PFSK-1 (cell line): ENCODE results near the gene AVPR1B.

ENCODE experiments used
- POLR2AphosphoS5 ChIP-seq: IDR thresholded peaks from 2 replicates; pipeline ENCODE4 v1.6.1; 2012; ENCODE audit warnings: low read depth, mild to moderate bottlenecking, control low read depth, low read length, moderate library complexity
- TF ChIP-seq, protein P1 (sequence below), 2 experiments: IDR thresholded peaks; 2 replicates each; pipeline versions ENCODE4 v1.6.1 to v1.8.0; 2011 to 2012; ENCODE audit warnings: low read depth in 2 of 2, low read length in 2 of 2, control low read depth in 1 of 2, inconsistent platforms in 1 of 2, mild to moderate bottlenecking in 1 of 2, moderate library complexity in 1 of 2; ENCODE audit not compliant: insufficient read depth in 1 of 2

DNA sequence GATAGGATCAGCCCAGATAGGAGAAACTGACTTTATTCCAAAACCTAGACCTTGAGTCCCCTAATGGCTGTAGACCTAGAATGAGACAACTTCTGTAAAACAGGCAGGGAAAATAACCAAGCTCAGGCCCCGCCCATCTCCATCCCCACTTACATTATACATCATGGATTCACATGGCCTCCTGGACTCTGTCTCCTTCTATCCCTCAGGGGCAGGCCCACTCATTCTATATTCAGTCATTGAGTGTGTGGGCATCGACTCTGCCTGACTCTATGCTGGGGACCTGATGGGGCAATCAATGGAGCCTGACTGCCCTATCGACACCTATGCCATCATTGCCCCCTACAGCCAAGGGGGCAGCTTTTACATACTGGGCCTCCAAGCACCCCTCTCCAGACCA lies 6.4 kb downstream of the AVPR1B start:
- TF ChIP-seq, protein P1, sequence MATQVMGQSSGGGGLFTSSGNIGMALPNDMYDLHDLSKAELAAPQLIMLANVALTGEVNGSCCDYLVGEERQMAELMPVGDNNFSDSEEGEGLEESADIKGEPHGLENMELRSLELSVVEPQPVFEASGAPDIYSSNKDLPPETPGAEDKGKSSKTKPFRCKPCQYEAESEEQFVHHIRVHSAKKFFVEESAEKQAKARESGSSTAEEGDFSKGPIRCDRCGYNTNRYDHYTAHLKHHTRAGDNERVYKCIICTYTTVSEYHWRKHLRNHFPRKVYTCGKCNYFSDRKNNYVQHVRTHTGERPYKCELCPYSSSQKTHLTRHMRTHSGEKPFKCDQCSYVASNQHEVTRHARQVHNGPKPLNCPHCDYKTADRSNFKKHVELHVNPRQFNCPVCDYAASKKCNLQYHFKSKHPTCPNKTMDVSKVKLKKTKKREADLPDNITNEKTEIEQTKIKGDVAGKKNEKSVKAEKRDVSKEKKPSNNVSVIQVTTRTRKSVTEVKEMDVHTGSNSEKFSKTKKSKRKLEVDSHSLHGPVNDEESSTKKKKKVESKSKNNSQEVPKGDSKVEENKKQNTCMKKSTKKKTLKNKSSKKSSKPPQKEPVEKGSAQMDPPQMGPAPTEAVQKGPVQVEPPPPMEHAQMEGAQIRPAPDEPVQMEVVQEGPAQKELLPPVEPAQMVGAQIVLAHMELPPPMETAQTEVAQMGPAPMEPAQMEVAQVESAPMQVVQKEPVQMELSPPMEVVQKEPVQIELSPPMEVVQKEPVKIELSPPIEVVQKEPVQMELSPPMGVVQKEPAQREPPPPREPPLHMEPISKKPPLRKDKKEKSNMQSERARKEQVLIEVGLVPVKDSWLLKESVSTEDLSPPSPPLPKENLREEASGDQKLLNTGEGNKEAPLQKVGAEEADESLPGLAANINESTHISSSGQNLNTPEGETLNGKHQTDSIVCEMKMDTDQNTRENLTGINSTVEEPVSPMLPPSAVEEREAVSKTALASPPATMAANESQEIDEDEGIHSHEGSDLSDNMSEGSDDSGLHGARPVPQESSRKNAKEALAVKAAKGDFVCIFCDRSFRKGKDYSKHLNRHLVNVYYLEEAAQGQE (IDR thresholded peaks at IDR 0.05; ENCODE audit: insufficient read depth in 1 of 2, low read depth in 2 of 2, low read length in 2 of 2), result no peak
- TF ChIP-seq POLR2AphosphoS5, result no peak
